A673 (cell line): ENCODE data around the gene NEXN. TPM values are rescaled to one million over a fixed set of nuclear protein-coding genes. Genes with fewer than 3 reads are reported as not detected.
A peak's percentile ranks its signal among the peaks of the same experiment; 100 is the strongest.

ENCODE experiments used
- BruUV-seq: library from RNA; stranded (reverse); fragments of 400-500 nt; replicated peaks from 2 replicates; lab custom pipeline; 2021; lab: Mats Ljungman, UMichigan
- CTCF ChIA-PET: fragments of 300-600 bp; sonication (Branson Sonifier 250); formaldehyde crosslinking; loops from one replicate; lab custom pipeline; 2022; ENCODE audit warnings: antibody characterized with exemption; lab: Charles Lee
- POLR2A ChIA-PET: fragments of 300-600 bp; sonication (Branson Sonifier 250); formaldehyde crosslinking; loops from one replicate; lab custom pipeline; 2022; ENCODE audit warnings: antibody characterized with exemption; ENCODE audit not compliant: low non-redundant PET; lab: Charles Lee
- DNase-seq: peaks from one replicate; pipeline ENCODE4 v3.0.0-alpha.2; 2015; ENCODE audit warnings: low spot score
- H3K27ac ChIP-seq: fragments of 200-600 bp; sonication (generic); 2 replicates; pipeline ENCODE4 v1.5.1; 2016; ENCODE audit warnings: mixed run types, low read depth, mild to moderate bottlenecking, mixed read lengths, antibody characterized with exemption, low read length; ENCODE audit not compliant: poor library complexity, severe bottlenecking
- H3K27me3 ChIP-seq: fragments of 200-600 bp; sonication (generic); replicated peaks from 2 replicates; pipeline ENCODE4 v1.6.1; 2017; ENCODE audit warnings: mixed run types, low read depth, mild to moderate bottlenecking, mixed read lengths, antibody characterized with exemption, low read length; ENCODE audit not compliant: insufficient read depth, poor library complexity
- H3K36me3 ChIP-seq: fragments of 200-600 bp; sonication (generic); 2 replicates; pipeline ENCODE4 v1.6.1; 2016; ENCODE audit warnings: mixed run types, mild to moderate bottlenecking, mixed read lengths, antibody characterized with exemption, low read length; ENCODE audit not compliant: insufficient read depth, poor library complexity, severe bottlenecking
- H3K4me1 ChIP-seq: fragments of 200-600 bp; sonication (generic); 2 replicates; pipeline ENCODE4 v1.6.1; 2017; ENCODE audit warnings: mixed run types, mild to moderate bottlenecking, mixed read lengths, antibody characterized with exemption, low read length; ENCODE audit not compliant: insufficient read depth, poor library complexity, severe bottlenecking
- H3K4me3 ChIP-seq: fragments of 200-600 bp; sonication (generic); 2 replicates; pipeline ENCODE4 v1.5.1; 2016; ENCODE audit warnings: low read depth, mixed run types, mild to moderate bottlenecking, mixed read lengths, low read length; ENCODE audit not compliant: poor library complexity, severe bottlenecking
- H3K9me3 ChIP-seq: fragments of 200-600 bp; sonication (generic); 2 replicates; pipeline ENCODE4 v1.6.1; 2016; ENCODE audit warnings: mixed run types, low read depth, mild to moderate bottlenecking, mixed read lengths, antibody characterized with exemption, low read length; ENCODE audit not compliant: poor library complexity, severe bottlenecking
- CTCF ChIP-seq: fragments of 300-800, 200-600 bp; sonication (generic); conservative IDR thresholded peaks from 2 replicates; pipeline ENCODE4 v1.5.1; 2017; ENCODE audit warnings: low read depth, mild to moderate bottlenecking, antibody characterized with exemption, low read length, moderate library complexity, mixed read lengths
- EZH2 ChIP-seq: fragments of 200-600 bp; sonication (generic); IDR thresholded peaks from 2 replicates; pipeline ENCODE4 v1.6.1; 2017; ENCODE audit warnings: borderline replicate concordance, low read depth, mild to moderate bottlenecking, mixed read lengths, antibody characterized with exemption, low read length; ENCODE audit not compliant: poor library complexity, severe bottlenecking
- intact Hi-C: fragments of 100-400 bp; cut with micrococcal nuclease; formaldehyde crosslinking; loops from one replicate; pipeline ENCODE4 v1.10.0; 2022; ENCODE audit not compliant: unreplicated experiment
- total RNA-seq: library from RNA; stranded (reverse); gene quantifications from 2 replicates; pipeline ENCODE4 v1.2.3, GENCODE V29; 2021

The NEXN gene
- total RNA-seq, 1 experiment from 2014 or later, result 0.45 TPM

GRCh38 chr1:77945345-77945744 is 56.9 kb downstream of the NEXN start:
- ChIA-PET POLR2A (interaction anchor here (0.6 kb wide), 1 partner anchor 30 kb away, joined by 3 read pairs; no protein-coding TSS in a partner anchor), CTCF (no interaction called here)
- Histone ChIP-seq H3K27me3 (no peaks in the 10 kb centered on the region), H3K4me3 (no peak overlapping the region), H3K27ac (no peak overlapping the region), H3K36me3 (peaks cover 91% of the 10 kb centered on the region), H3K9me3 (no peaks in the 10 kb centered on the region), H3K4me1 (no peaks in the 10 kb centered on the region)
- TF ChIP-seq CTCF (no peak), EZH2 (no peak)
- DNase-seq, result no peak
- no TSS peak for BruUV-seq
- intact Hi-C loops, result no loop called here

GRCh38 chr1:77948841-77949424 is 60.5 kb downstream of the NEXN start:
- H3K4me3 ChIP-seq, result no peak overlapping the region
- POLR2A ChIA-PET, result no interaction called here
- DNase-seq, result peak; percentile 25
- TF ChIP-seq EZH2 (no peak), CTCF (no peak)
- no peak overlapping the region for H3K27ac ChIP-seq
- H3K9me3 ChIP-seq, result no peaks in the 10 kb centered on the region
- peaks cover 100% of the 10 kb centered on the region for H3K36me3 ChIP-seq
- no TSS peak for BruUV-seq
- intact Hi-C loops, result no loop called here
- H3K4me1 ChIP-seq, result no peaks in the 10 kb centered on the region
- CTCF ChIA-PET, result no interaction called here
- H3K27me3 ChIP-seq, result no peaks in the 10 kb centered on the region

- no TSS peak for BruUV-seq
- ChIA-PET CTCF (no interaction called here), POLR2A (no interaction called here)
These were observed 62.4 kb downstream of the NEXN start for GRCh38 chr1:77950873-77951272.

More at GRCh38 chr1:77950873-77951272, 62.4 kb downstream of the NEXN start:
- DNase-seq, result no peak
- Histone ChIP-seq H3K9me3 (no peaks in the 10 kb centered on the region), H3K27ac (no peak overlapping the region), H3K36me3 (peaks cover 100% of the 10 kb centered on the region), H3K27me3 (no peaks in the 10 kb centered on the region), H3K4me1 (no peaks in the 10 kb centered on the region), H3K4me3 (no peak overlapping the region)
- intact Hi-C loops, result loop anchor here (10.0 kb wide), 1 partner anchor 236 kb away; no protein-coding TSS in a partner anchor
- no peak for TF ChIP-seq CTCF
- no peak for TF ChIP-seq EZH2
